HEK293 (cell line): ENCODE data around the gene TAS1R1.

Experiments used
- BCL6B ChIP-seq: fragments of 450-650 bp; formaldehyde crosslinking; IDR thresholded peaks from 2 replicates; pipeline ENCODE4 v1.5.1; 2017; ENCODE audit warnings: missing biosample characterization, missing genetic modification characterization
- GFI1B ChIP-seq: fragments of 450-650 bp; formaldehyde crosslinking; IDR thresholded peaks from 2 replicates; pipeline ENCODE4 v1.5.1; 2016; ENCODE audit warnings: missing biosample characterization, missing genetic modification characterization
- GLIS2 ChIP-seq: fragments of 450-650 bp; formaldehyde crosslinking; IDR thresholded peaks from 2 replicates; pipeline ENCODE4 v1.5.1; 2016; ENCODE audit warnings: missing biosample characterization, missing genetic modification characterization
- MYNN ChIP-seq: fragments of 450-650 bp; formaldehyde crosslinking; IDR thresholded peaks from 2 replicates; pipeline ENCODE4 v1.5.1; 2016; ENCODE audit warnings: missing biosample characterization, missing genetic modification characterization, borderline replicate concordance
- PATZ1 ChIP-seq: fragments of 450-650 bp; formaldehyde crosslinking; IDR thresholded peaks from 2 replicates; pipeline ENCODE4 v1.5.1; 2016; ENCODE audit warnings: missing biosample characterization, missing genetic modification characterization
- SCRT2 ChIP-seq: fragments of 450-650 bp; formaldehyde crosslinking; IDR thresholded peaks from 2 replicates; pipeline ENCODE4 v1.5.1; 2016; ENCODE audit warnings: missing biosample characterization, missing genetic modification characterization
- YY2 ChIP-seq: fragments of 450-650 bp; formaldehyde crosslinking; IDR thresholded peaks from 2 replicates; pipeline ENCODE4 v1.5.1; 2016; ENCODE audit warnings: missing biosample characterization, missing genetic modification characterization
- ZNF114 ChIP-seq: fragments of 450-650 bp; formaldehyde crosslinking; IDR thresholded peaks from 2 replicates; pipeline ENCODE4 v1.5.0; 2017; ENCODE audit warnings: missing biosample characterization, missing genetic modification characterization
- ZNF138 ChIP-seq: fragments of 450-650 bp; formaldehyde crosslinking; IDR thresholded peaks from 2 replicates; pipeline ENCODE4 v1.5.1; 2016; ENCODE audit warnings: missing biosample characterization, missing genetic modification characterization, borderline replicate concordance
- ZNF175 ChIP-seq: fragments of 450-650 bp; formaldehyde crosslinking; IDR thresholded peaks from 2 replicates; pipeline ENCODE4 v1.5.1; 2016; ENCODE audit warnings: missing biosample characterization, missing genetic modification characterization
- ZNF19 ChIP-seq: fragments of 450-650 bp; formaldehyde crosslinking; IDR thresholded peaks from 2 replicates; pipeline ENCODE4; 2016; ENCODE audit warnings: missing biosample characterization, missing genetic modification characterization, low read depth
- ZNF211 ChIP-seq: fragments of 450-650 bp; formaldehyde crosslinking; IDR thresholded peaks from 2 replicates; pipeline ENCODE4 v1.5.1; 2016; ENCODE audit warnings: low read depth, missing biosample characterization, missing genetic modification characterization
- ZNF302 ChIP-seq: fragments of 450-650 bp; formaldehyde crosslinking; IDR thresholded peaks from 2 replicates; pipeline ENCODE4 v1.5.1; 2016; ENCODE audit warnings: missing biosample characterization, missing genetic modification characterization, low read depth
- ZNF311 ChIP-seq: fragments of 450-650 bp; formaldehyde crosslinking; IDR thresholded peaks from 2 replicates; pipeline ENCODE4 v1.5.1; 2017; ENCODE audit warnings: missing biosample characterization, missing genetic modification characterization, borderline replicate concordance
- ZNF433 ChIP-seq: fragments of 450-650 bp; formaldehyde crosslinking; IDR thresholded peaks from 2 replicates; pipeline ENCODE4 v1.5.1; 2016; ENCODE audit warnings: missing biosample characterization, missing genetic modification characterization, low read depth
- ZNF513 ChIP-seq: fragments of 450-650 bp; IDR thresholded peaks from 2 replicates; pipeline ENCODE4 v1.5.1; 2018; ENCODE audit warnings: missing biosample characterization, missing genetic modification characterization
- ZNF560 ChIP-seq: fragments of 450-650 bp; formaldehyde crosslinking; IDR thresholded peaks from 2 replicates; pipeline ENCODE4 v1.5.1; 2017; ENCODE audit warnings: missing biosample characterization, missing genetic modification characterization, borderline replicate concordance
- ZNF623 ChIP-seq: fragments of 450-650 bp; formaldehyde crosslinking; IDR thresholded peaks from 2 replicates; pipeline ENCODE4 v1.5.1; 2016; ENCODE audit warnings: missing biosample characterization, missing genetic modification characterization
- ZNF624 ChIP-seq: fragments of 450-650 bp; formaldehyde crosslinking; IDR thresholded peaks from 2 replicates; pipeline ENCODE4 v1.5.1; 2017; ENCODE audit warnings: missing biosample characterization, missing genetic modification characterization
- ZNF626 ChIP-seq: fragments of 450-650 bp; sonication (Bioruptor Pico); formaldehyde crosslinking; IDR thresholded peaks from 2 replicates; pipeline ENCODE4 v1.5.1; 2018; ENCODE audit warnings: missing biosample characterization, missing genetic modification characterization, inconsistent platforms
- ZNF664 ChIP-seq: fragments of 450-650 bp; formaldehyde crosslinking; IDR thresholded peaks from 2 replicates; pipeline ENCODE4 v1.5.1; 2016; ENCODE audit warnings: missing biosample characterization, missing genetic modification characterization
- ZNF707 ChIP-seq: fragments of 450-650 bp; formaldehyde crosslinking; IDR thresholded peaks from 2 replicates; pipeline ENCODE4 v1.5.1; 2016; ENCODE audit warnings: missing biosample characterization, missing genetic modification characterization
- TF ChIP-seq, protein P1 (sequence below): fragments of 450-650 bp; formaldehyde crosslinking; IDR thresholded peaks from 2 replicates; pipeline ENCODE4 v1.5.1; 2016; ENCODE audit warnings: missing biosample characterization, missing genetic modification characterization
- TF ChIP-seq, protein P2 (sequence below): fragments of 450-650 bp; formaldehyde crosslinking; IDR thresholded peaks from 2 replicates; pipeline ENCODE4 v1.5.1; 2016; ENCODE audit warnings: missing biosample characterization, missing genetic modification characterization
- TF ChIP-seq, protein P3 (sequence below): fragments of 450-650 bp; formaldehyde crosslinking; IDR thresholded peaks from 2 replicates; pipeline ENCODE4 v1.5.1; 2016; ENCODE audit warnings: missing biosample characterization, missing genetic modification characterization

The TAS1R1 gene

DNA sequence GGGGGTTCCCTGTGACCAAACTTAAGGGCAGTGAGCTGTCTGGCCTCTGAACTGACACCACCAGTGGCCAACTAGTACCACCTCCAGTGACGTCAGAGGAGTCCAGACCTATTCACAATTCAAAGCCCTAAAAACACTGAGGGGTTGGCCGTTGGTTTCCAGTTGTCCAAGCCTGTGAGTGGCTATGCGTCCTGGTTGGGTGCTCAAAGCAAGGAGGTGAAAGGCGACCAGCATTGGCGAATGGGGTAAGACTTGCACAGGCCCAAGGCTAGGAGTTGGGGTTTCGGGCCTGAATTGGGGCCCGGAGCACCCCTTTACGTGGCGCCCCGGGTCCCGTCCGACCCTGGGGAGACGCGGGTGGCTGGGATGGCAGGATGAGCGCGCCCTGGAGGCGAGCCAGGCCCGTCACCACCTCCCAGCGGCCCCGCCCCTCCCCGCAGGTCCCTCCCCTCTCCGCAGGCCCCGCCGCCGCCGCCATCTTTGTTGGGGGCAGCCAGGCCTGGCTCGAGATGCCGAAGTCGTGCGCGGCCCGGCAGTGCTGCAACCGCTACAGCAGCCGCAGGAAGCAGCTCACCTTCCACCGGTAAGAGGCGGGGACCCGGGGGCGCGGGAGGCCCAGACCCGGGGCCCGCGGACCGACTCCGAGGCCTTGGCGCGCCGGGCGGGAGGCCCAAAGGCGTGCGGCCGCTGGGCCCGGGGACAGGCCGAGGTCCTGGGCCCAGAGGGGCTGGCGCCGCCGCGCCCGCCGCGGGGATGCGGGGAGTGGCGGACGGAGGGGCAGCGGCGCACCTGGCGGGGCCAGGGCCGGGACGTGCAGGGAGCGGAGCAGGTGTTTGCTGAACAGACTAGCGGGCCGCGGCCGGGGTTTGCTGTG is 69.8 kb downstream of the TAS1R1 start, which contains the start of gene THAP3 (continued):
- no peak for TF ChIP-seq ZNF211 (tag by site-specific recombination)
- TF ChIP-seq ZNF175, result no peak
- no peak for TF ChIP-seq ZNF626 (tag by site-specific recombination)
- TF ChIP-seq ZNF138, result no peak
- no peak for TF ChIP-seq ZNF433
- TF ChIP-seq ZNF19, result no peak
- TF ChIP-seq, protein P1, sequence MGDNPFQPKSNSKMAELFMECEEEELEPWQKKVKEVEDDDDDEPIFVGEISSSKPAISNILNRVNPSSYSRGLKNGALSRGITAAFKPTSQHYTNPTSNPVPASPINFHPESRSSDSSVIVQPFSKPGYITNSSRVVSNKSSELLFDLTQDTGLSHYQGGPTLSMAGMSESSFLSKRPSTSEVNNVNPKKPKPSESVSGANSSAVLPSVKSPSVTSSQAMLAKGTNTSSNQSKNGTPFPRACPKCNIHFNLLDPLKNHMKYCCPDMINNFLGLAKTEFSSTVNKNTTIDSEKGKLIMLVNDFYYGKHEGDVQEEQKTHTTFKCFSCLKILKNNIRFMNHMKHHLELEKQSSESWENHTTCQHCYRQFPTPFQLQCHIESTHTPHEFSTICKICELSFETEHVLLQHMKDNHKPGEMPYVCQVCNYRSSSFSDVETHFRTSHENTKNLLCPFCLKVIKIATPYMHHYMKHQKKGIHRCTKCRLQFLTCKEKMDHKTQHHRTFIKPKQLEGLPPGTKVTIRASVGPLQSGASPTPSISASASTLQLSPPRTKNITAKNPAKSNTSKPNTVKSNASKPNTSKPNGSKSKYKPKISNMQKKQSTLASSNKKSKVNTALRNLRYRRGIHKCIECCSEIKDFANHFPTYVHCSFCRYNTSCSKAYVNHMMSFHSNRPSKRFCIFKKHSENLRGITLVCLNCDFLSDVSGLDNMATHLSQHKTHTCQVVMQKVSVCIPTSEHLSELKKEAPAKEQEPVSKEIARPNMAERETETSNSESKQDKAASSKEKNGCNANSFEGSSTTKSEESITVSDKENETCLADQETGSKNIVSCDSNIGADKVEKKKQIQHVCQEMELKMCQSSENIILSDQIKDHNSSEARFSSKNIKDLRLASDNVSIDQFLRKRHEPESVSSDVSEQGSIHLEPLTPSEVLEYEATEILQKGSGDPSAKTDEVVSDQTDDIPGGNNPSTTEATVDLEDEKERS (tag by site-specific recombination), result peak; percentile 33; the same call in 1 of the 2 replicates
- TF ChIP-seq MYNN, result no peak
- TF ChIP-seq PATZ1 (tag by site-specific recombination), result peak; percentile 92
- TF ChIP-seq, protein P2, sequence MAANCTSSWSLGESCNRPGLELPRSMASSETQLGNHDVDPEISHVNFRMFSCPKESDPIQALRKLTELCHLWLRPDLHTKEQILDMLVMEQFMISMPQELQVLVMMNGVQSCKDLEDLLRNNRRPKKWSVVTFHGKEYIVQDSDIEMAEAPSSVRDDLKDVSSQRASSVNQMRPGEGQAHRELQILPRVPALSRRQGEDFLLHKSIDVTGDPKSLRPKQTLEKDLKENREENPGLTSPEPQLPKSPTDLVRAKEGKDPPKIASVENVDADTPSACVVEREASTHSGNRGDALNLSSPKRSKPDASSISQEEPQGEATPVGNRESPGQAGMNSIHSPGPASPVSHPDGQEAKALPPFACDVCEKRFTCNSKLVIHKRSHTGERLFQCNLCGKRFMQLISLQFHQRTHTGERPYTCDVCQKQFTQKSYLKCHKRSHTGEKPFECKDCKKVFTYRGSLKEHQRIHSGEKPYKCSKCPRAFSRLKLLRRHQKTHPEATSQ (tag by site-specific recombination), result 0 out of 2 replicates have a peak, but pooled peaks have one; percentile 23
- TF ChIP-seq ZNF114, result no peak
- no peak for TF ChIP-seq ZNF664 (tag by site-specific recombination)
- no peak for TF ChIP-seq ZNF623 (tag by site-specific recombination)
- TF ChIP-seq BCL6B, result no peak
- no peak for TF ChIP-seq GFI1B (tag by site-specific recombination)
- no peak for TF ChIP-seq ZNF302 (tag by site-specific recombination)
- TF ChIP-seq ZNF707, result no peak
- no peak for TF ChIP-seq ZNF560 (tag by site-specific recombination)
- no peak for TF ChIP-seq ZNF311 (tag by site-specific recombination)
- no peak for TF ChIP-seq SCRT2 (tag by site-specific recombination)
- peak; percentile 89 for TF ChIP-seq GLIS2 (tag by site-specific recombination)
- TF ChIP-seq, protein P3, sequence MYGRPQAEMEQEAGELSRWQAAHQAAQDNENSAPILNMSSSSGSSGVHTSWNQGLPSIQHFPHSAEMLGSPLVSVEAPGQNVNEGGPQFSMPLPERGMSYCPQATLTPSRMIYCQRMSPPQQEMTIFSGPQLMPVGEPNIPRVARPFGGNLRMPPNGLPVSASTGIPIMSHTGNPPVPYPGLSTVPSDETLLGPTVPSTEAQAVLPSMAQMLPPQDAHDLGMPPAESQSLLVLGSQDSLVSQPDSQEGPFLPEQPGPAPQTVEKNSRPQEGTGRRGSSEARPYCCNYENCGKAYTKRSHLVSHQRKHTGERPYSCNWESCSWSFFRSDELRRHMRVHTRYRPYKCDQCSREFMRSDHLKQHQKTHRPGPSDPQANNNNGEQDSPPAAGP (tag by site-specific recombination), result peak; percentile 88
- no peak for TF ChIP-seq ZNF624 (tag by site-specific recombination)
- peak; percentile 55; the same call in 1 of the 2 replicates for TF ChIP-seq YY2 (tag by site-specific recombination)
- no peak for TF ChIP-seq ZNF513 (tag by site-specific recombination)
